Measurements from ENCODE around the gene C8B. TPM values are rescaled to one million over a fixed set of nuclear protein-coding genes. Genes with fewer than 3 reads are reported as not detected.

Gene C8B
- total and polyA plus RNA-seq, 2 of the 13 experiments (the other 11 are each of a cell fraction or from before 2014, with no cell fraction given): 8.4 to 11.3 TPM

GRCh38 chr1:56979986-56980755 is 14.4 kb upstream of the C8B start:
- Histone ChIP-seq H3K79me2 (ENCODE audit: insufficient read depth, low read length) (no peaks in the 10 kb centered on the region), H3K9me3 (ENCODE audit: low read length) (no peaks in the 10 kb centered on the region), H4K20me1 (ENCODE audit: insufficient read depth, low read length) (no peaks in the 10 kb centered on the region), H3K9ac (ENCODE audit: insufficient read depth, low read depth, low read length) (no peak overlapping the region), H2AFZ (ENCODE audit: low read length) (no peak overlapping the region), H3K27me3 (ENCODE audit: control insufficient read depth in 1 of 2, insufficient read depth in 2 of 2, low read length in 2 of 2) (no peaks in the 10 kb centered on the region), H3K4me2 (ENCODE audit: low read depth, low read length) (no peak overlapping the region), H3K36me3 (replicated peaks in 1 of 2; ENCODE audit: control insufficient read depth in 1 of 2, insufficient read depth in 2 of 2, low read length in 2 of 2) (no peaks in the 10 kb centered on the region), H3K4me3 (replicated peaks in 1 of 3; ENCODE audit: insufficient read depth in 1 of 3, low read depth in 2 of 3, low read length in 3 of 3) (no peak overlapping the region), H3K27ac (ENCODE audit: extremely low read length, insufficient read depth, low read length) (no peak overlapping the region), H3K4me1 (ENCODE audit: insufficient read depth, low read length) (peaks cover 1% of the 10 kb centered on the region)
- in situ Hi-C loops (cut with HindIII; ENCODE audit: extremely low pct_ligation_motif_present, low pct_unique_long_range_greater_than_20kb) (no loop called here), intact Hi-C loops (cut with micrococcal nuclease; ENCODE audit: unreplicated experiment) (loop anchor here (10.0 kb wide), 1 partner anchor 305 kb away; no protein-coding TSS in a partner anchor)
- CTCF ChIA-PET (ENCODE audit: low intra/inter-chr PET ratio, low total read pairs): no interaction called here
- ATAC-seq (no peak), FAIRE-seq (no peak), DNase-seq (ENCODE audit: low spot score) (no peak)
- no TSS peak for BruUV-seq (replicated peaks)
- TF ChIP-seq CC2D1A (CRISPR knock-in tag; IDR thresholded peaks at IDR 0.05) (no peak), HNRNPK (IDR thresholded peaks at IDR 0.05; ENCODE audit: low read depth, low read length, poor library complexity, severe bottlenecking) (peak; percentile 35), HINFP (CRISPR knock-in tag; IDR thresholded peaks at IDR 0.05; ENCODE audit: low read depth) (no peak), STAT5B (CRISPR knock-in tag; IDR thresholded peaks at IDR 0.05) (no peak), ATF7-NPFF (CRISPR knock-in tag; IDR thresholded peaks at IDR 0.05; ENCODE audit: low read depth) (no peak)
- WGBS (ENCODE audit: low lambda C conversion rate): 75% methylated on average over 4 of the region's 4 CpGs
- POLR2A ChIA-PET: no interaction called here

DNA sequence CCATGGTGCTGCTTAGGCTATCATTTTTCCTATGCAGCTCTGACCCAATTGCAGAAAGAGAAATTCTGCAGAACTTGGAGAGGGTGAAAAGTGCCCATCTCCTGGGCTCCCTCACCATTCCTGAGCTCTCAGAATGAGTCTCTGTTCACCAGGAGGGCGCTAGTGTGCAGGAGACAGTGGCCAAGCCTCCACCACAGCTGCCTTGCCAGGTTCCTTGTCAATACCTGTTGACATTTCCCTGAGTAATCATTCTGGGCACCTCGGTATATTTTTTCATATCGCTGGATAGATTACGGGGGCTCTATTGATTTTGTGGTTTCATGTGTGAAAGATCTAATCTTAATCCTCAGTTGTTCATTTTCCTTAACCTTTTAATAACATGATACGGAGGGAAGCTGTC is 13.0 kb upstream of the C8B start:
- H3K27ac ChIP-seq (ENCODE audit: extremely low read length, insufficient read depth, low read length): no peak overlapping the region
- FAIRE-seq (no peak), ATAC-seq (no peak), DNase-seq (ENCODE audit: low spot score) (no peak)
- no peak overlapping the region for H3K4me3 ChIP-seq (replicated peaks in 1 of 3; ENCODE audit: insufficient read depth in 1 of 3, low read depth in 2 of 3, low read length in 3 of 3)
- H3K9ac ChIP-seq (ENCODE audit: insufficient read depth, low read depth, low read length): no peak overlapping the region
- H3K36me3 ChIP-seq (replicated peaks in 1 of 2; ENCODE audit: control insufficient read depth in 1 of 2, insufficient read depth in 2 of 2, low read length in 2 of 2): no peaks in the 10 kb centered on the region
- no peak overlapping the region for H2AFZ ChIP-seq (ENCODE audit: low read length)
- H4K20me1 ChIP-seq (ENCODE audit: insufficient read depth, low read length): no peaks in the 10 kb centered on the region
- no TSS peak for BruUV-seq (replicated peaks)
- 0 out of 2 replicates have a peak, but pooled peaks cover 12% of the 10 kb centered on the region for H3K4me1 ChIP-seq (ENCODE audit: insufficient read depth, low read length)
- TF ChIP-seq STAG1 (CRISPR knock-in tag; IDR thresholded peaks at IDR 0.05) (peak; percentile 20; the same call in 1 of the 2 replicates), SCMH1 (CRISPR knock-in tag; IDR thresholded peaks at IDR 0.05; ENCODE audit: borderline replicate concordance) (no peak)
- H3K9me3 ChIP-seq (ENCODE audit: low read length): no peaks in the 10 kb centered on the region
- no peak overlapping the region for H3K4me2 ChIP-seq (ENCODE audit: low read depth, low read length)
- no peaks in the 10 kb centered on the region for H3K79me2 ChIP-seq (ENCODE audit: insufficient read depth, low read length)
- in situ Hi-C loops (cut with HindIII; ENCODE audit: extremely low pct_ligation_motif_present, low pct_unique_long_range_greater_than_20kb): no loop called here
- POLR2A ChIA-PET: no interaction called here
- H3K27me3 ChIP-seq (ENCODE audit: control insufficient read depth in 1 of 2, insufficient read depth in 2 of 2, low read length in 2 of 2): no peaks in the 10 kb centered on the region
- CTCF ChIA-PET (ENCODE audit: low intra/inter-chr PET ratio, low total read pairs): interaction anchor here (1.9 kb wide), 1 partner anchor 147 kb away, joined by 5 read pairs; no protein-coding TSS in a partner anchor
- intact Hi-C loops (cut with micrococcal nuclease; ENCODE audit: unreplicated experiment): no loop called here
- 77% methylated on average over 5 of the region's 5 CpGs for WGBS (ENCODE audit: low lambda C conversion rate)

Data from HepG2 (cell line).